GM19438 (cell line): ENCODE data around the gene ESRRB.

Source experiments
- ATAC-seq: cut with Tn5 transposase; IDR thresholded peaks from one replicate; pipeline ENCODE4 v1.9.1; 2021; ENCODE audit warnings: low read depth; ENCODE audit not compliant: unreplicated experiment

Gene ESRRB

DNA sequence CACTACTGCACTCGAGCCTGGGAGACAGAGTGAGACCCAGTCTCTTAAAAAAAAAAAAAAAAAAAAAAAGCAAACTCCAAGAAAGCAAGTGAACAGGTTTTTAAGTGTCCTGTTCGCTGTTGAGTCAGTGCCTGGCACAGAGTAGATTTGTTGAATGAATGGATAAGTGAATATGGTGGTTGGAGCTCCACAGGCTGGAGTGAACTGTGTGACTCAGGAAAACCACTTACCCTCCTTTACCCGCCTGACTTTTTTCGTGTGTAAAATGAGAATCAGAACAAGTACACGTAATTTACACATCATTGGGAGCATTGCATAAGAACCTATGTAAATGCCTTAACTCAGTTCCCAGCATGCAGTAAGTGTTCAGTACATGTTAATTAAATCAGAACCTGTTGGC is 24.0 kb upstream of the ESRRB start:
- no peak for ATAC-seq

DNA sequence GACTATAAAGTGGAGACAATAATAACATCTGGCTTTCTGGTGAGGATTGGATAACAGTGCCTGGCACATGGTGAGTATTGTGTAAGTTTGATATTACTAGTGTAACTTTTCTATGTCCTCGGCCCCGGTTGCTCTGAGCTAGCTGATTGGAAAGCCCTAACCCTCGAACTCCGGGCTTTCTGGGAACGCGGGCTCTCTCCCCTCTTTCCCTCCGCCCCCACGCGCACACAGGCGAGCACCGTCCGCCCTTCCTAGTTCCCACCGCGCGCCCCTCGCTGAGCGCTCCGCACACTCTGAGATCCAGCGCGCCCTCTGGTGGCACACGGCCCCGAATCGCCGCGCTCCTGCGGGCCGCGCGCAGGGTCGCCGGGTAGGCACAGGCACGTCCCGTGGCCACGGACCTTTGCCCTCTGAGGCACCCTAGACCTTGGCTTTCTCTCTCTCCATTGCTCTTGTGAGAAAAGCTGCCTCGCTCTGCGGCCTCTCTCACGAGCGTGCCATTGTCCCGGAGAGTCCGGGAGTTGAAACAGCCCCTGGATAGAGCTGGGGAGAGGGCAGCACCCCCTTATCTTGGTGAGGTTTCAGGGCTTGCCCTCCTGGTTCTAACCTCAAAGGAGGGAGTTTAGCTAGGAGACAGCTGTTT is 23.2 kb upstream of the ESRRB start:
- ATAC-seq = no peak

GRCh38 chr14:76354310-76354709 is 21.6 kb upstream of the ESRRB start:
- ATAC-seq = no peak

DNA sequence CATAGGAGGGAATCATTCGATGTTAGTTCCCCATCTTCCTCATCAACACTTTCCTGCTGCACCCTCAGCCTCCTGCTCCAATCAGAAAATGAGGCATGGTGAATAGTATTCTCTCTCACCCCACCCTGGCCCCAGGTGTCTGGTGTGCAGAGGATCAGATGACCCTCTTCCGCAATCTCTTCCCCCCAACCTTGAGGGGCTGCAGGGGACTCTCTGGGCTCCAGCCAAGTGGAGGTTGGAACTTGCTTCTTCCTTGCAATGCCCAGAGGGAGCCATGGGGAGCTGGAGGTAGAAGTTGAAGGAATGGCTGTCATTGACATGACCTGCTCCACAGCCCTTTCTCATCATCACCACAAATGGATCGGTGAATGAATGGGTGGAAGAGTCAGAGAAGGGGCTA is 20.2 kb upstream of the ESRRB start:
- ATAC-seq = no peak

DNA sequence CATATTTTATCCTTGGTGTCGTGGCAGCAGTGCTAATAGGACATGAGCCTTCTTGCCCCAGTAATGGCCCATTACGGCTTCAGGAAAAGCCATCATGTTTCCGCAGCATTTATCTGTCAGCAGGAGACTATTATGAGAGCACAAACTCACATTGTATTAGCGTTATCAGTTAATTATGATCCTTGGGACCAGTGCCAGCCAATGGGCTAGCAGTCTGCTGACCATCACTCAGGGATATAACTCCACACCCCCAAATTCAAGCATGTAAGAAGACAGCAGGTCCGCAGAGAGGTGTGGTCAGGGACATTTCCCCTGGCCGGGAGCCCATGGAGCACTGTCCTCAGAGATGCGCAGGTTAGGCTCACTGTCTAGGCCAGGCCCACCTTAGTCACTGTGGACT is 4.9 kb upstream of the ESRRB start:
- ATAC-seq = no peak

DNA sequence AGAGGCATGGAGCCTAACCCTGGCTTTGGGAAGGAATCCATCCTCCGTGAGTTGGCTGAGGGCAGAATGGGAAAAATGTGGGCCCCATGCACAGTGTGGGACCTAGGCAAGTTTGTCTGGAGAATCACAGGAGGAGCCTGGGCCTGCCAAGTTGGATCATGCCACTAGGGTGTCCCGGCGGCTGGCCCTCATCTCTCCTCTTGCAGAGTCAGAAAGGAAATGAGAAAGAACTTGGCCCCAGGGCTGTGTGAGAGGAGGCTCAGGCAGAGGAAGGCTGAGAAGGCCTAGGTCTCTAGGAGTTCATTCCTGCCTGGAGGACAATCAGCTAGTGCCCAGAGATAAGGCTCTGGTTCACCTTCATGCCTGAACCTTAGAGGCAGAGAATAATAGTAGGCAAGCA is 2.5 kb upstream of the ESRRB start:
- ATAC-seq = no peak

DNA sequence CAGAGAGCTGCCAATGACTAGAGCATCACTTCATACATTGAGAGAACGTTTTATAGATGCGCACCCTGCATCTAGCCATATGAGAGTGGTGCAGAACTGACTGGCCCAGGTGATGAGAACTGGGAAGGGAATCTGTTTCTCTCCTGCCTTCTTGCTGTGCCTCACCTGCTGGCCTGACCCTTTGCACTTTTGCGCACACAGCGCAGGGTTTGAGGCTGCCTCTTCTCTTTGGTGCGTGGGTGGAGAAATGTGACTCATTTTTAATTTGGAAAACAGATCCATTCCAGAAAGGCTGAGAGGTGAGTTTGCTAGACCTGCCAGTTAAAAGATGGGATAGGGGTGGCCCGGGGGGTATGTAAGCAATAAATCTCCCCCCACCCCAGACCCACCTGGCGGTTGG is 453 bp upstream of the ESRRB start:
- ATAC-seq = no peak

- ATAC-seq = no peak
These were observed 506 bp downstream of the ESRRB start for GRCh38 chr14:76376409-76376877.

GRCh38 chr14:76376878-76377734 is 1.2 kb downstream of the ESRRB start:
- ATAC-seq = no peak

GRCh38 chr14:76377735-76378074 is 1.8 kb downstream of the ESRRB start:
- no peak for ATAC-seq

- ATAC-seq = no peak
These were observed 5.1 kb downstream of the ESRRB start for GRCh38 chr14:76380991-76381390.

DNA sequence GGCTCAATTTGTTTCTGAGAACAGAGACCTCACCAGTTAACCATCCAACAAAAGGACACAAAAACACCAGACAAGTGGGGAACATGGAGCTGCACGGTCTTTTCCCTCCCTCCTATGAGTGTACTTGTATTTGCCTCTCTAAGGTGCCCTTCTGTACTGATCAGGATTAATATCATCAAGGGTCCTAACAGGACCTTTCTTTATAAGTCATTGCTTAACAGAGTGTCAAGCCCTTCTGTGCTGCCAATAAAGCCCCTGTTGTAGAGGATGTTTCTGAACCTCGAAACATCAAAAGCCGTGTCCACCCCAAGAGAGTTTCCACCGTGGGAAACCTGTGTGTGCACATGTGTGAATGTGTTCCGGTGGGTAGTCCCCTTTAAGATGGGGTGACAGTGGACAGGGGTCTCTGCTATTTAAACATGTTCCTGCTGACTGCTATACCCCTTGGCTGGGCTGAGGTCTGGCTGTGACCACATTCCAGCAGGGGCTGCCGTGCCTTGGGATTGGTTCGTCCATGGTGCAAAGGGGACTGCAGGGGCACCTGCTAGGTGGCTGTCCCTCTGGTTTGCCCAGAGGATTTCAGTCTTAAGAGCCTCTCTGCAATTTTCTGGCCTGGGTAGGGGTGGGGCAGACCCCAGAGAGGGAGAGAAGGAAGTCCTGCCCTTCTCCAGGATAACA is 6.0 kb downstream of the ESRRB start:
- ATAC-seq = no peak

DNA sequence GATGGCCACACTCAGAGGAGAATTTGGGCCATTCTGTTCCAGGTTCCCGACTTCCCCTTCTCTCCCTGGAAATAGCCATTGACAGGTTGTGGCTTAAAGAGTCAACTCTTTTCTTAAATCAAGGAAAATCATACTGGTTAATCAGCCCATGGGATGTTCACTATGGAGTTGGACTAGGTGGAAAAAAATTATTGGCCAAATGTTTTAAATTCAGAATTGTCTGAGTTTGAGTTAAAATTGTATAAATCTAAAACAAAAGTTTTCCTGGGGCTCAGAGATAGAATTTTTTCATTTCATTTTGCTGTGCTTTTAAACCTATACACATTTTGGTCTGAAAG is 6.5 kb downstream of the ESRRB start:
- no peak for ATAC-seq

GRCh38 chr14:76385435-76385834 is 9.5 kb downstream of the ESRRB start:
- ATAC-seq = no peak

DNA sequence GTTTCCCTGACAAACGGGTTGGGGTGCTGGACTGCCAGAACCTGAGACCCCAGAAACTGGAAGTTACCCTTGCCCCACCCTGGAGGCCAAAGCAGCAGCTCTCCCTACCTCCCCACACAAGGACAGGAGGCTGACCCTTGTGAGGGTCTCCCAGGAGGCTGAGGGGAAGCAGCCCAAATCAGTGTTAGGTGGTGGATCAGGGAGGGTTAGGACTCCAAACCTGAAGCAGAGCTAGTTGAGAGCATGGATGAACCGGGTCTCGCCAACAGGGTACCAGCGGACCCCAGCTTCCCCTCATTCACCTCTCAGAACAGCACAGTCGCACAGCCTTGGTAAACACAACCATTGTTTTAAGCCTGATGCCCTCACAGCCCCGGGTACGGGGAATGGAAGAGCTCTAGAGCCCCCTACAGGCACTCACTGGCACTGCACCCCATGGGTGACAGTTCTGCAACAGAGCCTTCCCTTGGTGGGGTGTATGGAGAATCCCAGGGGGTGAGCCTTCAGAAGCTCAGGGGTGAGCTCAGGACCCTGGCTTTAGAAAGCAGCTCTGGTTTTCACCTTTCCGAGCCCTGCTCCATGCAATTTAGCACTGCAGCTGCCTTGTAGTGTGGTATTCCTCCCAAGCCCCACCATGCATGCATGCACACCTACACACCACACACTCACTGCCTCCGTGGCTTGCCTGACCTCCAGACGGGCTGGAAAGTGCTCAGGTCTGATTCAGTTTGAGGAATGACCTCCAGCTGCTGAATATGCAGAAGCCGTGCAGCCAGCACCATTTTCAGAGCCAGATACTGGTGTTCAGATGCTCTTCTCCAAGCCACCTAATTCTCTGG is 11.2 kb downstream of the ESRRB start:
- ATAC-seq = peak; percentile 66

- ATAC-seq = no peak
These were observed 13.9 kb downstream of the ESRRB start for GRCh38 chr14:76389841-76390240.

GRCh38 chr14:76390621-76391020 is 14.7 kb downstream of the ESRRB start:
- no peak for ATAC-seq

DNA sequence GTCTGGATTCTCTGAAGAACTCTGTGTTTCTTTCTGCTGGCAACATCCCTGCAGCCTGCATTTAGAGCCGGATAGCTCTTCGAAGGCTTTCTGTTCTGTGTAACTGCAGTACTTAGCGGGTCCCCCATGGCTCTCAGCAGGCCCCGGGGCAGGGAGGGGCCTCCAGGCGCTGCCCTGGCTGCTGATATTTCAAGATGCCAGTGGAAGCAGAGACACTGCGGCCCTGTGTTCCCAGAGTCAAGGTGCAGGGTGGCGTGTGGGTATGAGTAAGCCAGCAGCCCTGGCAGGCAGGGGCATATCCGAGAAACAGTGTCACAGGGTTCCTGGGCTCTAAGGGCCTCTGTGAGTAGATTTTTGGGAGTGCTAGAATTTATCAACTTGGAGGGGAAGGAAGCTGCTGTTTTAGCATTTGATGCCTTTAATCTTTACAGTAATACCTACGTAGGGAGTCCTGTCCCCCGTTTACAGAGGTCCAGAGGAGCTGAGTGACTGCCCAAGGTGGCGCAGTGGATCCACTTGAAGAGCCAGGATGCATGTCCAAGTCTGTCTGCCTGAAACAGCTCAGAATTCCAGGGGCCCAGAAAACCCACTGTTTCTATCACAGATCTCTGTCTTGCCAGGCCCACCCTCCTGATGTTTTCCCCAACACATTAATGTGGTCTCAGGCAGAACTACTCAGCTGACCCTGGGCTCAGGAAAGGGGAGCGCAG is 16.2 kb downstream of the ESRRB start:
- no peak for ATAC-seq

DNA sequence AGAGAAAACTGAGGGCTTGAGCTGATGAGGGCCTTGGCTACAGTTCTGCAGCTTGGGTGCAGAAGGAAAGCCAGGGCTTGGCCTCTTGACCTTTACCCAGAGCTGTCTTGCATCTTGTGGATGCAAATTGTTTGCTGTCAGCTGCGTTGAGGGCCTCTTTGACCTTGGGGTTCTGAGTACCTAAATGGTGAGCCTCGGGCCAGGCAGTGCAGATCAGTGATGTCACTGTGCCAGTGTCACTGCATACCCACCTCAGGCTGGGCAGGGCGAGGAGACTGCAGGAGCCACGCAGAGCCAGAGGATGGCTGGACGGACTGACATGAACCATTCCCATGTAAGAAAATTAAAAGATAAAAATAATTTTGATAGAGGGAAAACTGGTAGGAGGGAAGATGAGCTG is 18.6 kb downstream of the ESRRB start:
- no peak for ATAC-seq

DNA sequence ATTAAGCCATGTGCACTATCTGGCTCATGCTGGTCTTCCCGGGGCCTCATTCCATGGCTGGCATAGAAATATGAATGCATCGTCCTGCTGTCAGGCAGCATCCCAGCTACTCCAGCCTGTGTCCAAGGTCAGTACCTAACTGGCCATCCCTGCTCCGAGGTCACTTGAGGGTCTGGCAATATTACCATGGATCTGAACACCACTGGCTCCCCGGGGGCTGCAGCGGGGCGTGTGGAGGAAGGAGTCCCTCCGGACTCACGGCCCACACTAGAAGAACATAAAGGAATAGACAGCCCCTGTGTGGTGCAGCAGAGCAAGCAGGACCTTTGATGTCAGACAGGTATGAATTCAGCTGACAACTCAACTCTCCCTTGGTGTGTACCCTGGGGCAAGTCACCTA is 19.2 kb downstream of the ESRRB start:
- ATAC-seq = no peak
